Astrocyte of the cerebellum (primary cell): ENCODE data around the gene LAMB3.

Source experiments
- DNase-seq: peaks from one replicate; pipeline ENCODE4 v3.0.0-alpha.2; 2011; ENCODE audit warnings: low read depth
- H3K4me3 ChIP-seq: 2 replicates; pipeline ENCODE4 v1.5.1; 2011; ENCODE audit warnings: mild to moderate bottlenecking, low read depth, low read length, moderate library complexity
- CTCF ChIP-seq: IDR thresholded peaks from 2 replicates; pipeline ENCODE4 v1.5.1; 2012; ENCODE audit warnings: low read length, low read depth, moderate library complexity, mild to moderate bottlenecking; ENCODE audit errors: missing control alignments
- in situ Hi-C: cut with HindIII; loops from 2 replicates; pipeline ENCODE4 v1.10.0; 2017; ENCODE audit warnings: low sequenced_read_pairs

LAMB3 gene

GRCh38 chr1:209624558-209625549 is 27.4 kb downstream of the LAMB3 start:
- in situ Hi-C loops = no loop called here
- no peak for DNase-seq
- TF ChIP-seq CTCF = no peak
- no peak overlapping the region for H3K4me3 ChIP-seq

DNA sequence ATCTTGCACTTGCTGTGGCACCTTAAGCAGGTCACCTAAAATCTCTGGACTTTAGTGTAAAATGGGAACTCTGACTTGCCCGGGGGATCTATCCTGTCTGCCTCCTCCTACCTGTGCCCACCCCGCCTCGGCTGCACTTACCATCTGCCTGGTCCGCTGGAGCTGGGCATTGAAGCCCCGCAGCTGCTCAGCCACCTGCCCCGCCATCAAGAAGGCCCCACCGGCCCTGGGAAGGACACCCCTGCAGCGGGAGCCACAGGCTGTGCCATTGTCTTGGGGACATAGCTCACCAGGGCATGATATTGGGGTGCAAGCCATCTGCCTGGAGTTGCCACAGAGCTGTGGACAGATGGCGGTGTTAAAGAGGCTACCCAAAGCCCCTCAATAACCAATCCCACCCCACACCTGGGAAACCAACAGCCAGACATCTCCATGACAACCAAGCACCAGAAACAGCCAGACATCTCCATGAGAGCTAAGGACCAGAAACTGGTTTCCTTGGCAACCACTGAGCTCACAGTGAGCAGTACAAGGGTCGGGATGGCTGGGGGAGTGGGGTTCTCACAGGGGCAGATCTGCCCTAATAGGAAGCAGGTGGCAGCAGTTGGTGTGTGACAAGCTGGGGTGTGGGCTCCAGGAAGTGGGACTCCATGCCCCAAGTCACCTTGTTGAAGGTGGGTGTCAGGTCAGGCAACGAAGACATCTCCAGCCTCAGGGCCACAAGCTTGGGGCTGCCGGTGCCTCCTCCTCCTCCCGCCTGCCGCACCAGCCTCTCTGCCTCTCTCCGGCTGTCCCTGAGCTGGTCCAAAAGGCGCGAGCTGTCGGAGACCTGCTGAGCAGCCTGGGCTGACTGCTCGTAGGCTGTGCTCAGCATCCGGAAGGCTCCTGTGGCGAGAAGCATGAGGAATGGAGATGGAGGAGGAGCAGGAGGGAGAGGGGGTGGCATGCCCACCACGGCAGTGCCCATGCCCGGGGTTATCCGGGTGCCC is 29.1 kb downstream of the LAMB3 start:
- no peak for DNase-seq
- no peak for TF ChIP-seq CTCF
- H3K4me3 ChIP-seq = no peak overlapping the region
- in situ Hi-C loops = no loop called here

DNA sequence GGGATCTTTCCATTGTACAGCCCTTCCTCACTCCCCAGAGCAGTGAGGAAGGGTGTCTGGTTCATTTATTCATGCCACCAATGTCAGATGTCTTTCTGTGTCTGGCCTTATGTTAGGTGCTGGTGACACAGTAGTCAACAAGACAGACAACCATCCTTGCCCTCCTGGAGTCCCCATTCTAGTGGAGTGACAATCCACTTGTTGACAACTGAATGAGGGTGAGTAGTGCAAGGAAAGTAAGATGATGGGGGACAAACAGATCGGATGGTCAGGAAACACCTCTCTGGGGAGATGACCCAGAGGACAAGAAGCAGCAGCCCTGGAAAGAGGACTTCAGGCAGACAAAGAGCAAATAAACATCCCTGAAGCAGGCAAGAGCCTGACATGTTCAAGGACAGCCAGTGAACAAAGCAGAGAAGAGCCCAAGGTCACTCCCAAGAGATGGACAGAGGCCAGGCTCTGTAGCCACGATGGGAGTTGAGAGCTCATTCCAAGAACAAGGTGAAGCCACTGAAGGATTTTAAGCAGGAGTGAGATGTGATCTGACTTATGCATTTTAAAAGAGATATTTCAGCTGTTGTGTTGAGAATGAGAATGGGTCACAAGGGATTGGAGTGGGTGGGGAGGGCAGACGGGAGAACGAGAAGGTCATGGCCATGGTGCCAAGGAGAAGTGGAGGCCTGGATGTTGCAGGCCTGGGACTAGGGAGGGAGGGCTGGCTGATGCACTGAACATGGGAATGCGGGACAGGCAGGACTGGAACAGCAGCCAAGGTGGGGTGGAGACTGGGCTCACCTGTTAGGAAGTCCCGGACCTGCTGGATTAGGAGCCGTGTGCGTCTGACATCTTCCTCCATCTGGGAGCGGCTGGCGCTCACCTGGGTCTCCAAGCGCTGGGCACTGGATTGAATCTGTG is 30.2 kb downstream of the LAMB3 start:
- no peak for DNase-seq
- H3K4me3 ChIP-seq = no peak overlapping the region
- in situ Hi-C loops = no loop called here
- TF ChIP-seq CTCF = no peak

DNA sequence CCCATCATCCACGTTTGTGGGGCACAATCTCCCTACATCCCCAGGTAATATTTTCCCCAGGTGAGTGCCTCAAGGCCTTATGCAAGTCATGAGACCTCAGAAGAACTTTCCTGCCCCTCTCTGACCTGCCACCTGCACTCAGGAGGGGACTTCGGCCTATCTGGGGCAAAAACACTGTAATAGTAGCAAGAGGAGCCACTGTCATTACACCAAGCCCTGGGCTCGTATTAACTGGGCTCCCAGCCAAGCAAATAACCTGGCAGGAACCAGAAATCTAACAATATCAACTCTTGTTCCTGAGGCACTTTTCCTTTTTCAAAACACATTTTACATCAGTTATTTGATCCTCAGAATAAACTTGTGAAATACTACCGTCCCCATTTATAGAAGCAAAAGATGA is 30.9 kb downstream of the LAMB3 start:
- no peak for DNase-seq
- no peak overlapping the region for H3K4me3 ChIP-seq
- no peak for TF ChIP-seq CTCF
- in situ Hi-C loops = no loop called here

DNA sequence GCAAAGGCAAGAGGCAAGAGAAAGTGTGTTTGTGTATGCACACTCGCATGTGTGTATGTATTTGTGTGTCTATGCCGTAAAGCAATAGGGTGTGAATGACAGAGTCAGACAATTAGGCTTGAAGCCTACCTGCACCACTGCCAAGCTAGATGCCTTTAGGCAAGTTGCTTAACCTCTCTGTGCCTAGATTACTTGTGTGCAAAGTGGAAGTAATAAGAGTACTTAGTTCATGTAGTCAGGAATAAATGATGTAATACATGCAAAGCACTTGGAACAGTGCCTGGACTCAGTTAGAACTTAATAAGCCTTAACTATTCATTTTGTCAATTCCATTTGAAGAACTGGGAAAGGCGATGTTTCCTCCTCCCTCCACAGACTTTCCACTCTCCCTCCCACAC is 31.7 kb downstream of the LAMB3 start:
- in situ Hi-C loops = no loop called here
- H3K4me3 ChIP-seq = no peak overlapping the region
- DNase-seq = no peak
- TF ChIP-seq CTCF = no peak
